ENCODE results near the gene NPNT. TPM values are rescaled to one million over a fixed set of nuclear protein-coding genes. Genes with fewer than 3 reads are reported as not detected.
"Not testable (repeated sequence)": the region's sequence is repeated elsewhere in the genome, so short reads cannot be mapped to it uniquely, and the experiment has no call there.

NPNT gene
- total RNA-seq, 1 experiment from 2014 or later = 1.4 TPM

DNA sequence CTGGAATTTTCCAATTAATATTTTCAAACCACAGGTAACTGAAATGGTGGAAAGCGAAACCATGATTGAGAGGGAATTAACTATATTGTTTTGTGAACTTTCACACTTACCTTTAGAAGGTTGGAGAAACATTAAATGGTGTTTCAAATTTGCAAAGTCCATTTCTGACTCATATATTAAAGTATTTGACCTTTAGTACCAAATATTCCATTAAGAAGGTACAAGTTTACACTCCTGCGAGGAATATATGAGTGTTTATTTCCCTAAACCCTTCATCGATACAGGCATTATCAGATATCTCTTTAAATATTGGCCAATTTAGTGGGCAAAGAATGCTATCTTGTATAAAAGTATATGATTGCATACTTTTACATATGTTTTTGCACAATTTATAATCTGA is 44.1 kb upstream of the NPNT start (continued):
- TF ChIP-seq FOXJ3 (CRISPR knock-in tag; IDR thresholded peaks at IDR 0.05; ENCODE audit: borderline replicate concordance) (no peak), RORB (CRISPR knock-in tag; IDR thresholded peaks at IDR 0.05) (no peak), MYBL2 (CRISPR knock-in tag; IDR thresholded peaks at IDR 0.05) (no peak), SP1 (CRISPR knock-in tag; conservative IDR thresholded peaks at IDR 0.05) (no peak), HMGA2 (CRISPR knock-in tag; IDR thresholded peaks at IDR 0.05) (no peak)

DNA sequence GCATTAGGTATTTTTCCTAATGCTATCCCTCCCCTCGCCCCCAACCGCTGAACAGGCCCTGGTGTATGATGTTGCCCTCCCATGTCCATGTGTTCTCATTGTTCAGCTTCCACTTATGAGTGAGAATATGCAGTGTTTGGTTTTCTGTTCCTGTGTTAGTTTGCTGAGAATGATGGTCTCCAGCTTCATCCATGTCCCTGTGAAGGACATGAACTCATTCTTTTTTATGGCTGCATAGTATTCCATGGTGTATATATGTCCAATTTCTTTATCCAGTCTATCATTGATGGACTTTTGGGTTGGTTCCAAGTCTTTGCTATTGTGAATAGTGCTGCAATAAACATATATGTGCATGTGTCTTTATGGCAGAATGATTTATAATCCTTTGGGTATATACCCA is 43.0 kb upstream of the NPNT start:
- CTCF ChIA-PET; H3K27ac Mint-ChIP-seq; POLR2A ChIA-PET; H3K4me3 Mint-ChIP-seq; H3K27me3 Mint-ChIP-seq (ENCODE audit: low read depth); DNase-seq (ENCODE audit: low spot score); ATAC-seq; H3K4me1 Mint-ChIP-seq: not testable (repeated sequence)
- H3K9me3 Mint-ChIP-seq = peaks cover 43% of the 10 kb centered on the region
- H3K36me3 Mint-ChIP-seq = peaks cover 28% of the 10 kb centered on the region

DNA sequence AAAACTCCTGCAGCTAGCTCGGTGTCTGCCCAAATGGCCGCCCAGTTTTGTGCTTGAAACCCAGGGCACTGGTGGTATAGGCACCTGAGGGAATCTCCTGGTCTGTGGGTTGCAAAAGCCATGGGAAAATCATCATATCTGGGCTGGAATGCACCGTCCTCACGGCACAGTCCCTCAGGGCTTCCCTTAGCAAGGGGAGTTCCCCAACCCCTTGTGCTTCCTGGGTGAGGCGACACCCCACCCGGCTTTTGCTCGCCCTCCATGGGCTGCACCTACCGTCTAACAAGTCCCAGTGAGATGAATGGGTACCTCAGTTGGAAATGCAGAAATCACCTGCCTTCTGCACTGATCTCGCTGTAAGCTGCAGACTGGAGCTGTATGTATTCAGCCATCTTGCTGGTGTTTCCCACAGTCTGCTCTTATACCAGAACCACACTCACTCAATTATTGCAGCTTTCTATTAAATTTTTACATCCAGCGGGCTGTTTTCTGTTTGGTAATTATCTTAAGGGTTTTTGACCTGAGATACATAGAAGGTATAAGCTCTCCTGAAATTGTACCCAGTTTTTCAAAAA is 36.7 kb upstream of the NPNT start:
- H3K4me1 Mint-ChIP-seq = no peaks in the 10 kb centered on the region
- no peak overlapping the region for H3K4me3 Mint-ChIP-seq
- TF ChIP-seq, protein P1, sequence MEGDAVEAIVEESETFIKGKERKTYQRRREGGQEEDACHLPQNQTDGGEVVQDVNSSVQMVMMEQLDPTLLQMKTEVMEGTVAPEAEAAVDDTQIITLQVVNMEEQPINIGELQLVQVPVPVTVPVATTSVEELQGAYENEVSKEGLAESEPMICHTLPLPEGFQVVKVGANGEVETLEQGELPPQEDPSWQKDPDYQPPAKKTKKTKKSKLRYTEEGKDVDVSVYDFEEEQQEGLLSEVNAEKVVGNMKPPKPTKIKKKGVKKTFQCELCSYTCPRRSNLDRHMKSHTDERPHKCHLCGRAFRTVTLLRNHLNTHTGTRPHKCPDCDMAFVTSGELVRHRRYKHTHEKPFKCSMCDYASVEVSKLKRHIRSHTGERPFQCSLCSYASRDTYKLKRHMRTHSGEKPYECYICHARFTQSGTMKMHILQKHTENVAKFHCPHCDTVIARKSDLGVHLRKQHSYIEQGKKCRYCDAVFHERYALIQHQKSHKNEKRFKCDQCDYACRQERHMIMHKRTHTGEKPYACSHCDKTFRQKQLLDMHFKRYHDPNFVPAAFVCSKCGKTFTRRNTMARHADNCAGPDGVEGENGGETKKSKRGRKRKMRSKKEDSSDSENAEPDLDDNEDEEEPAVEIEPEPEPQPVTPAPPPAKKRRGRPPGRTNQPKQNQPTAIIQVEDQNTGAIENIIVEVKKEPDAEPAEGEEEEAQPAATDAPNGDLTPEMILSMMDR (IDR thresholded peaks at IDR 0.05) = no peak
- TF ChIP-seq FOXP1 (CRISPR knock-in tag; IDR thresholded peaks at IDR 0.05; ENCODE audit: borderline replicate concordance) (no peak), NR1H2 (CRISPR knock-in tag; IDR thresholded peaks at IDR 0.05) (no peak), ZNF263 (CRISPR knock-in tag; IDR thresholded peaks at IDR 0.05; ENCODE audit: low read depth) (no peak), NFYB (CRISPR knock-in tag; conservative IDR thresholded peaks at IDR 0.05; ENCODE audit: low read depth) (no peak), CBFB (CRISPR knock-in tag; IDR thresholded peaks at IDR 0.05; ENCODE audit: low read depth) (no peak), ZNF219 (CRISPR knock-in tag; IDR thresholded peaks at IDR 0.05; ENCODE audit: borderline replicate concordance) (no peak)
- TF ChIP-seq, protein P2, sequence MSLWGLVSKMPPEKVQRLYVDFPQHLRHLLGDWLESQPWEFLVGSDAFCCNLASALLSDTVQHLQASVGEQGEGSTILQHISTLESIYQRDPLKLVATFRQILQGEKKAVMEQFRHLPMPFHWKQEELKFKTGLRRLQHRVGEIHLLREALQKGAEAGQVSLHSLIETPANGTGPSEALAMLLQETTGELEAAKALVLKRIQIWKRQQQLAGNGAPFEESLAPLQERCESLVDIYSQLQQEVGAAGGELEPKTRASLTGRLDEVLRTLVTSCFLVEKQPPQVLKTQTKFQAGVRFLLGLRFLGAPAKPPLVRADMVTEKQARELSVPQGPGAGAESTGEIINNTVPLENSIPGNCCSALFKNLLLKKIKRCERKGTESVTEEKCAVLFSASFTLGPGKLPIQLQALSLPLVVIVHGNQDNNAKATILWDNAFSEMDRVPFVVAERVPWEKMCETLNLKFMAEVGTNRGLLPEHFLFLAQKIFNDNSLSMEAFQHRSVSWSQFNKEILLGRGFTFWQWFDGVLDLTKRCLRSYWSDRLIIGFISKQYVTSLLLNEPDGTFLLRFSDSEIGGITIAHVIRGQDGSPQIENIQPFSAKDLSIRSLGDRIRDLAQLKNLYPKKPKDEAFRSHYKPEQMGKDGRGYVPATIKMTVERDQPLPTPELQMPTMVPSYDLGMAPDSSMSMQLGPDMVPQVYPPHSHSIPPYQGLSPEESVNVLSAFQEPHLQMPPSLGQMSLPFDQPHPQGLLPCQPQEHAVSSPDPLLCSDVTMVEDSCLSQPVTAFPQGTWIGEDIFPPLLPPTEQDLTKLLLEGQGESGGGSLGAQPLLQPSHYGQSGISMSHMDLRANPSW (CRISPR knock-in tag; conservative IDR thresholded peaks at IDR 0.05; ENCODE audit: low read depth) = no peak
- TF ChIP-seq, protein P3, sequence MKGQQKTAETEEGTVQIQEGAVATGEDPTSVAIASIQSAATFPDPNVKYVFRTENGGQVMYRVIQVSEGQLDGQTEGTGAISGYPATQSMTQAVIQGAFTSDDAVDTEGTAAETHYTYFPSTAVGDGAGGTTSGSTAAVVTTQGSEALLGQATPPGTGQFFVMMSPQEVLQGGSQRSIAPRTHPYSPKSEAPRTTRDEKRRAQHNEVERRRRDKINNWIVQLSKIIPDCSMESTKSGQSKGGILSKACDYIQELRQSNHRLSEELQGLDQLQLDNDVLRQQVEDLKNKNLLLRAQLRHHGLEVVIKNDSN (CRISPR knock-in tag; IDR thresholded peaks at IDR 0.05) = no peak
- TF ChIP-seq, protein P4, sequence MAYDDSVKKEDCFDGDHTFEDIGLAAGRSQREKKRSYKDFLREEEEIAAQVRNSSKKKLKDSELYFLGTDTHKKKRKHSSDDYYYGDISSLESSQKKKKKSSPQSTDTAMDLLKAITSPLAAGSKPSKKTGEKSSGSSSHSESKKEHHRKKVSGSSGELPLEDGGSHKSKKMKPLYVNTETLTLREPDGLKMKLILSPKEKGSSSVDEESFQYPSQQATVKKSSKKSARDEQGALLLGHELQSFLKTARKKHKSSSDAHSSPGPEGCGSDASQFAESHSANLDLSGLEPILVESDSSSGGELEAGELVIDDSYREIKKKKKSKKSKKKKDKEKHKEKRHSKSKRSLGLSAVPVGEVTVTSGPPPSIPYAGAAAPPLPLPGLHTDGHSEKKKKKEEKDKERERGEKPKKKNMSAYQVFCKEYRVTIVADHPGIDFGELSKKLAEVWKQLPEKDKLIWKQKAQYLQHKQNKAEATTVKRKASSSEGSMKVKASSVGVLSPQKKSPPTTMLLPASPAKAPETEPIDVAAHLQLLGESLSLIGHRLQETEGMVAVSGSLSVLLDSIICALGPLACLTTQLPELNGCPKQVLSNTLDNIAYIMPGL (CRISPR knock-in tag; IDR thresholded peaks at IDR 0.05) = no peak
- TF ChIP-seq, protein P5, sequence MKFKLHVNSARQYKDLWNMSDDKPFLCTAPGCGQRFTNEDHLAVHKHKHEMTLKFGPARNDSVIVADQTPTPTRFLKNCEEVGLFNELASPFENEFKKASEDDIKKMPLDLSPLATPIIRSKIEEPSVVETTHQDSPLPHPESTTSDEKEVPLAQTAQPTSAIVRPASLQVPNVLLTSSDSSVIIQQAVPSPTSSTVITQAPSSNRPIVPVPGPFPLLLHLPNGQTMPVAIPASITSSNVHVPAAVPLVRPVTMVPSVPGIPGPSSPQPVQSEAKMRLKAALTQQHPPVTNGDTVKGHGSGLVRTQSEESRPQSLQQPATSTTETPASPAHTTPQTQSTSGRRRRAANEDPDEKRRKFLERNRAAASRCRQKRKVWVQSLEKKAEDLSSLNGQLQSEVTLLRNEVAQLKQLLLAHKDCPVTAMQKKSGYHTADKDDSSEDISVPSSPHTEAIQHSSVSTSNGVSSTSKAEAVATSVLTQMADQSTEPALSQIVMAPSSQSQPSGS (CRISPR knock-in tag; IDR thresholded peaks at IDR 0.05; ENCODE audit: borderline replicate concordance, low read depth) = no peak
- TF ChIP-seq, protein P6, sequence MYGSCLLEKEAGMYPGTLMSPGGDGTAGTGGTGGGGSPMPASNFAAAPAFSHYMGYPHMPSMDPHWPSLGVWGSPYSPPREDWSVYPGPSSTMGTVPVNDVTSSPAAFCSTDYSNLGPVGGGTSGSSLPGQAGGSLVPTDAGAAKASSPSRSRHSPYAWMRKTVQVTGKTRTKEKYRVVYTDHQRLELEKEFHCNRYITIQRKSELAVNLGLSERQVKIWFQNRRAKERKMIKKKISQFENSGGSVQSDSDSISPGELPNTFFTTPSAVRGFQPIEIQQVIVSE (CRISPR knock-in tag; IDR thresholded peaks at IDR 0.05; ENCODE audit: borderline replicate concordance) = no peak
- ChIA-PET POLR2A (no interaction called here), CTCF (no interaction called here)
- DNase-seq (ENCODE audit: low spot score) (no peak), ATAC-seq (no peak)
- H3K9me3 Mint-ChIP-seq = peaks cover 83% of the 10 kb centered on the region
- H3K27me3 Mint-ChIP-seq (ENCODE audit: low read depth) = peaks cover 7% of the 10 kb centered on the region
- peaks cover 60% of the 10 kb centered on the region for H3K36me3 Mint-ChIP-seq
- no peak overlapping the region for H3K27ac Mint-ChIP-seq
